DND-41 (cell line): ENCODE results near the gene PRRC2C.
A peak's percentile ranks its signal among the peaks of the same experiment; 100 is the strongest.
"Not testable (repeated sequence)": the region's sequence is repeated elsewhere in the genome, so short reads cannot be mapped to it uniquely, and the experiment has no call there.

Source experiments
- ATAC-seq: fragments of 200-7000 bp; cut with Tn5 transposase; 3 replicates; pipeline ENCODE4 v1.9.1; 2021; ENCODE audit warnings: low read depth; ENCODE audit not compliant: insufficient read depth
- DNase-seq: peaks from one replicate; pipeline ENCODE4 v3.0.0-alpha.2; 2020
- H2AFZ ChIP-seq: 2 replicates; pipeline ENCODE4 v1.6.0; 2012; ENCODE audit warnings: low read depth, low read length
- H3K27ac ChIP-seq: 2 replicates; pipeline ENCODE4 v1.5.1; 2012; ENCODE audit warnings: low read length, inconsistent platforms
- H3K27me3 ChIP-seq: fragments of 200-600 bp; sonication (generic); 2 replicates; pipeline ENCODE4 v1.6.0; 2012; ENCODE audit warnings: low read length, mild to moderate bottlenecking, inconsistent platforms; ENCODE audit not compliant: insufficient read depth, poor library complexity
- H3K36me3 ChIP-seq: 2 replicates; pipeline ENCODE4 v1.5.1; 2012; ENCODE audit warnings: low read length, inconsistent platforms; ENCODE audit not compliant: insufficient read depth
- H3K4me1 ChIP-seq: 2 replicates; pipeline ENCODE4 v1.5.1; 2012; ENCODE audit warnings: mild to moderate bottlenecking, low read length; ENCODE audit not compliant: insufficient read depth
- H3K4me2 ChIP-seq: 2 replicates; pipeline ENCODE4 v1.6.0; 2012; ENCODE audit warnings: mild to moderate bottlenecking, moderate library complexity, low read length, inconsistent platforms; ENCODE audit not compliant: insufficient read depth
- H3K4me3 ChIP-seq, 2 experiments: fragments of 200-600 bp in 1 of 2; shearing (Covaris generic) in 1 of 2; 2 replicates each; pipeline ENCODE4 v1.5.1; 2012 to 2016; ENCODE audit warnings: inconsistent platforms in 2 of 2, low read length in 2 of 2, mild to moderate bottlenecking in 2 of 2, low read depth in 1 of 2, moderate library complexity in 1 of 2
- H3K79me2 ChIP-seq: 2 replicates; pipeline ENCODE4 v1.6.0; 2012; ENCODE audit warnings: low read length, inconsistent platforms; ENCODE audit not compliant: insufficient read depth
- H3K9ac ChIP-seq: 2 replicates; pipeline ENCODE4 v1.6.0; 2012; ENCODE audit warnings: low read depth, mild to moderate bottlenecking, inconsistent platforms, low read length, moderate library complexity
- H3K9me3 ChIP-seq: 2 replicates; pipeline ENCODE4 v1.5.1; 2012; ENCODE audit warnings: low read length, moderate library complexity, mild to moderate bottlenecking, inconsistent platforms; ENCODE audit not compliant: insufficient read depth, severe bottlenecking
- H4K20me1 ChIP-seq: 2 replicates; pipeline ENCODE4 v1.6.0; 2012; ENCODE audit warnings: low read length; ENCODE audit not compliant: insufficient read depth
- CTCF ChIP-seq: IDR thresholded peaks from 2 replicates; pipeline ENCODE4 v1.5.1; 2012; ENCODE audit warnings: borderline replicate concordance, low read length, moderate library complexity, mild to moderate bottlenecking; ENCODE audit not compliant: poor library complexity, severe bottlenecking; ENCODE audit errors: extremely low read depth
- EZH2 ChIP-seq: IDR thresholded peaks from 3 replicates; pipeline ENCODE4 v1.6.1; 2012; ENCODE audit warnings: borderline replicate concordance, low read depth, mild to moderate bottlenecking, moderate library complexity, low read length, inconsistent platforms; ENCODE audit not compliant: severe bottlenecking

Gene PRRC2C

GRCh38 chr1:171485375-171486047, at the start of gene PRRC2C:
PRRC2C (plus strand) TSS chr1:171485530; CDS start chr1:171512089, 26,559 bp downstream.
- H3K27ac ChIP-seq: peak within 1 kb of the TSS; percentile 82
- ATAC-seq: peak; percentile 90
- peaks cover 59% of the 10 kb centered on the region for H3K79me2 ChIP-seq
- peaks cover 50% of the 10 kb centered on the region for H4K20me1 ChIP-seq
- peaks cover 18% of the 10 kb centered on the region for H3K36me3 ChIP-seq
- peak within 1 kb of the TSS; percentile 97 for H3K9ac ChIP-seq
- TF ChIP-seq EZH2: no peak
- peak; percentile 89 for TF ChIP-seq CTCF
- H2AFZ ChIP-seq: peak within 1 kb of the TSS; percentile 88
- H3K27me3 ChIP-seq: no peaks in the 10 kb centered on the region
- peak; percentile 94 for DNase-seq
- peak within 1 kb of the TSS; percentile 93 to 94 for H3K4me3 ChIP-seq
- peak within 1 kb of the TSS; percentile 95 for H3K4me2 ChIP-seq
- H3K4me1 ChIP-seq: peaks cover 37% of the 10 kb centered on the region
- no peaks in the 10 kb centered on the region for H3K9me3 ChIP-seq

- peaks cover 15% of the 10 kb centered on the region for H3K4me1 ChIP-seq
- H3K4me3 ChIP-seq: no peak overlapping the region
- H3K27me3 ChIP-seq: no peaks in the 10 kb centered on the region
- no peak overlapping the region for H3K9ac ChIP-seq
- no peak overlapping the region for H3K27ac ChIP-seq
- H3K79me2 ChIP-seq: no peaks in the 10 kb centered on the region
- no peak for ATAC-seq
- no peak for DNase-seq
- H2AFZ ChIP-seq: no peak overlapping the region
- H3K9me3 ChIP-seq: no peaks in the 10 kb centered on the region
- TF ChIP-seq EZH2 (no peak), CTCF (no peak)
- H3K36me3 ChIP-seq: no peaks in the 10 kb centered on the region
- H4K20me1 ChIP-seq: no peaks in the 10 kb centered on the region
- H3K4me2 ChIP-seq: no peak overlapping the region
Observed at GRCh38 chr1:171438441-171438840, 46.9 kb upstream of the PRRC2C start.

GRCh38 chr1:171440201-171440600, 45.1 kb upstream of the PRRC2C start:
- not testable (repeated sequence) for H3K4me1 ChIP-seq, H3K9me3 ChIP-seq, H3K4me2 ChIP-seq, H3K79me2 ChIP-seq, H3K36me3 ChIP-seq, H3K4me3 ChIP-seq, H4K20me1 ChIP-seq, DNase-seq, H2AFZ ChIP-seq, H3K9ac ChIP-seq, H3K27ac ChIP-seq, ATAC-seq, H3K27me3 ChIP-seq

GRCh38 chr1:171441278-171441895, 43.9 kb upstream of the PRRC2C start:
- not testable (repeated sequence) for ATAC-seq, H3K9ac ChIP-seq, H3K4me1 ChIP-seq, H3K79me2 ChIP-seq, H3K27ac ChIP-seq, H3K4me2 ChIP-seq, H3K27me3 ChIP-seq, H2AFZ ChIP-seq, H3K4me3 ChIP-seq, H3K9me3 ChIP-seq, H3K36me3 ChIP-seq, DNase-seq, H4K20me1 ChIP-seq
